Keratinocyte (primary cell): ENCODE data around the gene STRA6.

Experiments
- EZH2 ChIP-seq: IDR thresholded peaks from one replicate; pipeline ENCODE4 v1.6.1; 2012; ENCODE audit warnings: inconsistent platforms, mild to moderate bottlenecking, low read length, moderate library complexity
- TF ChIP-seq, protein P1 (sequence below), 3 experiments: IDR thresholded peaks in 1 of 3; conservative IDR thresholded peaks in 1 of 3; optimal IDR thresholded peaks in 1 of 3; 2 replicates in 2 of 3; 3 replicates in 1 of 3; pipeline versions ENCODE3 to v1.5.1; 2011; ENCODE audit warnings: low read length in 3 of 3, mild to moderate bottlenecking in 3 of 3, moderate library complexity in 2 of 3, control low read depth in 1 of 3, inconsistent platforms in 1 of 3; ENCODE audit not compliant: insufficient read depth in 2 of 3; ENCODE audit errors: extremely low read depth in 1 of 3

DNA sequence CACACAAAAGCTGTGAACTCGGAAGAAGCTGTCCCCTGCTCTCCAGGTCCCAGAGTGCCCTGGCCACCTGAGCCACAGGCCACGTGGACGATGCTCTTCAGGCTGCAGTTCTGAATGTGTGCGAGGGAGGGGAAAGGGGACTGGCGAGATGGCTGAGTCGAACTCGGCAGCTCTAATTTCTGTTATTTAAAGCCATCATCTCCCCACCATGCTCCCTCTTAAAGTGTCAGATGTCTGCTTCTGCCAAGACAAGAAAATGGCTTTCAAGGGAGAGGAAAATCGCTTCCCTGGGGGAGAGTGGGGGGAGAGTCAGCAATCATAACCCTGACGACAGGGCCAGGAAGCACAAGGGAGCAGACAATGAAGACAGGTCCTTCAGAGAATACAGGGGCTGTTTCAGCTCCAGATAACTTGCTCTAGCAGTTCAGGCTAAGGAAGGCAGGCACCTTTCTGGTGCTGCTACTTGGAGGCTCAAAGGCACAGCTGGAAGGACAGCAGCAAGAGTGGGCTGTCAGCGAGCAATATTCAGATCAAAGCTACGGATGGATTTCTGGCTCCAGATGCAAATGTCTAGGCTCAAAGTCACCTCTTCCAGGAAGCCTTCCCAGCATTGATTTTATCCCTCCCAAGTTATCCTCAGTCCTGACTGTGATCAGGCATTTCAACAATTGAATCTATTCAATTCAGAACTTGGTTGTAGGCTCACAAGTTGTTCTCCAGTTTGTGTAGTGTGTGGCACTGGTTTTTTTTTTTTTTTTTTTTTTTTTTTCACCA lies 18.1 kb upstream of the STRA6 start:
- TF ChIP-seq, protein P1, sequence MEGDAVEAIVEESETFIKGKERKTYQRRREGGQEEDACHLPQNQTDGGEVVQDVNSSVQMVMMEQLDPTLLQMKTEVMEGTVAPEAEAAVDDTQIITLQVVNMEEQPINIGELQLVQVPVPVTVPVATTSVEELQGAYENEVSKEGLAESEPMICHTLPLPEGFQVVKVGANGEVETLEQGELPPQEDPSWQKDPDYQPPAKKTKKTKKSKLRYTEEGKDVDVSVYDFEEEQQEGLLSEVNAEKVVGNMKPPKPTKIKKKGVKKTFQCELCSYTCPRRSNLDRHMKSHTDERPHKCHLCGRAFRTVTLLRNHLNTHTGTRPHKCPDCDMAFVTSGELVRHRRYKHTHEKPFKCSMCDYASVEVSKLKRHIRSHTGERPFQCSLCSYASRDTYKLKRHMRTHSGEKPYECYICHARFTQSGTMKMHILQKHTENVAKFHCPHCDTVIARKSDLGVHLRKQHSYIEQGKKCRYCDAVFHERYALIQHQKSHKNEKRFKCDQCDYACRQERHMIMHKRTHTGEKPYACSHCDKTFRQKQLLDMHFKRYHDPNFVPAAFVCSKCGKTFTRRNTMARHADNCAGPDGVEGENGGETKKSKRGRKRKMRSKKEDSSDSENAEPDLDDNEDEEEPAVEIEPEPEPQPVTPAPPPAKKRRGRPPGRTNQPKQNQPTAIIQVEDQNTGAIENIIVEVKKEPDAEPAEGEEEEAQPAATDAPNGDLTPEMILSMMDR (optimal IDR thresholded peaks at IDR 0.05 in 1 of 3, IDR thresholded peaks at IDR 0.05 in 1 of 3, conservative IDR thresholded peaks at IDR 0.05 in 1 of 3; ENCODE audit: extremely low read depth in 1 of 3, insufficient read depth in 2 of 3, low read length in 3 of 3), result no peak
- no peak for TF ChIP-seq EZH2
